ENCODE data around the gene DLG4.
"Not testable (repeated sequence)": the region's sequence is repeated elsewhere in the genome, so short reads cannot be mapped to it uniquely, and the experiment has no call there.

Gene DLG4

DNA sequence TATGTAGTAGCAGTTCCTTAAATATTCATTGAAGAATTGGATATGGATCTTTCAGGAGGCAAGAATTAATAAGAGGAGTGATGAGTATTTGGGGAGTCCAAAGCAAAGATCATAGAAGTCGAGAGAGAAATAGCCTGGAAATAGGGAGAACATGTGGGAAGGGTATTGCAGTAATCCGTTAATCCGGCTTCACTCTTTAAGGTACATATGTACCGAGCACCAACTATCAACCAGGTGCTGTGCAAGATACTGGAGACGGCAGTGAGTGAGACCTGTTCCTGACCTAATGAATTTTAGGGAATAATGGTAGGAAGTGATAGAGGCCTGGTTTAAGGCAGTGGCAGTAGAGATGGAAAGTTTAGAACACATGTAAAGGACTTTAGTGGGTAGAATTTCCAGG lies 33.4 kb upstream of the DLG4 start:
- Mint-ChIP-seq H3K4me1 (peaks cover 26% of the 10 kb centered on the region), H3K27ac (peak overlapping the region; percentile 99), H3K4me3 (peak overlapping the region; percentile 89), H3K9me3 (no peaks in the 10 kb centered on the region), H3K36me3 (peaks cover 18% of the 10 kb centered on the region), H3K27me3 (no peaks in the 10 kb centered on the region)
- no peak for ATAC-seq (ENCODE audit: low read depth)
- no peak for DNase-seq (ENCODE audit: low spot score in 2 of 2)

DNA sequence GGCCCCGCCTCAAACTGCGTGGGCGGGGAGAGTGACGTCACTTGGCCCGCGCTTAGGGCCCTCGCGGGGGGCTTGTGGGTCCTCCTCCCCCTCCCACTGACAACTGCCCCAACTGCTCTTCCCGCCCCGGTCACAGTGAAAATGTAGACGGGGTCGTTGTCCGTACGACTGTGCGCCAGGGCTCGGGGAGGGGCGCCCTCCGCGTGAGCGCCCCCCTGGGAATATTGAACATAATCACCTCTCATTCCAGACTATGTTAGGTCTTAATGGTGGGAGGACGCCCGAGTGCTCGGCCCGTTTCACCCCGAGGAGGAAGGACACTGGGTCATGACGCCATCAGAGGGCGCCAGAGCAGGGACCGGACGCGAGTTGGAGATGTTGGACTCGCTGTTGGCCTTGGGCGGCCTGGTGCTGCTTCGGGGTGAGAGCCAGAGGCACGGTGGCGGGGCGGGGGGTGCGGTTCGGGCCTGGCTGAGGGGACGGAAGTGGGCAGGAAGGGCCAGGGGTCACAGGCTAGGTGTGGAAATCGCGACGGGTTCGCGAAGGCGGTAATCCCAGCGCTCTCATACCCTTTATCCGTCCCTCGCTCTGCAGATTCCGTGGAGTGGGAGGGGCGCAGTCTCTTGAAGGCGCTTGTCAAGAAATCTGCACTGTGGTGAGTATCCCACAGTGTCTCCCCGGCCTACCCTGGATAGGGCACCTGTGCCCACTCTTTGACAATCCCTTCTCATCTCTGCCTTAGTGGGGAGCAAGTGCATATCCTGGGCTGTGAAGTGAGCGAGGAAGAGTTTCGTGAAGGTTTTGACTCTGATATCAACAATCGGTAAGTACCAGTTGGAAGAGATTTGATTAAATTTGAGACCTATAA lies 32.8 kb upstream of the DLG4 start, which contains the start of gene ELP5:
ELP5 (plus strand) TSS at position 40 of the 868 bp plus-strand sequence; CDS start at position 376, 336 bp downstream.
- Mint-ChIP-seq H3K27ac (peak within 1 kb of the TSS; percentile 99), H3K36me3 (peaks cover 18% of the 10 kb centered on the region), H3K27me3 (no peaks in the 10 kb centered on the region), H3K9me3 (no peaks in the 10 kb centered on the region), H3K4me3 (peak within 1 kb of the TSS; percentile 89), H3K4me1 (peaks cover 26% of the 10 kb centered on the region)
- ATAC-seq (ENCODE audit: low read depth) (peak; percentile 62), DNase-seq (ENCODE audit: low spot score in 2 of 2) (no peak)

DNA sequence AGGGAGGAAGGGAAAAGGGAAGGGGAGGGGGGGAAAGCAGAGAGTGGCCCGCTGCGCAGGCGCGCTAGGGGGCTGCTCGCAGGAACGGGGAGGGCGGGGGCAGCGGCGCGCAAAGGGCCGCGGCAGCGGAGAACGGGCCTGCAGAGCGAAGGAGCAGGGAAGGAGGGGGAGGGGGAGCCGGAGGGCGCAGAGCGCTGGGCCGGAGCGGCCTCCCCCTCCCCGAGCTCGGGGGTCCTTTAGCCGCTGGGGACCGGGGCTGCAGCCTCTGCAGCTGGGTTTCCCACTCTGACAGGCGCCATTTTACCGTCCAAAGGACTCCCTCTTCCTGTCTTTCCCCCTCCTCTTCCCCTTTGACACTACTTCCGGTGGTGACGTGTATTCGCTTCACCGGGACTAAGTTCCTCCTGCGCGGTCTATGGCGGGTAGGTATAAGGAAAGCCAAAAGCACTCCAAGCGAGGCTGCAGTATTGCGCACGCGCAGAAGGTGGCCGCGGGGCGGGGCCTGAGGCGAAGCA lies 32.1 kb upstream of the DLG4 start, which contains the start of gene CTDNEP1:
CTDNEP1 (minus strand) TSS at position 74 of the 515 bp plus-strand sequence. CDS start 438 bp downstream, outside the sequence.
- Mint-ChIP-seq H3K9me3 (no peaks in the 10 kb centered on the region), H3K27ac (peak within 1 kb of the TSS; percentile 99), H3K27me3 (no peaks in the 10 kb centered on the region), H3K4me1 (peaks cover 26% of the 10 kb centered on the region), H3K4me3 (peak within 1 kb of the TSS; percentile 89), H3K36me3 (peaks cover 17% of the 10 kb centered on the region)
- ATAC-seq (ENCODE audit: low read depth): peak; percentile 85
- DNase-seq (ENCODE audit: low spot score in 2 of 2): peak; percentile 99

DNA sequence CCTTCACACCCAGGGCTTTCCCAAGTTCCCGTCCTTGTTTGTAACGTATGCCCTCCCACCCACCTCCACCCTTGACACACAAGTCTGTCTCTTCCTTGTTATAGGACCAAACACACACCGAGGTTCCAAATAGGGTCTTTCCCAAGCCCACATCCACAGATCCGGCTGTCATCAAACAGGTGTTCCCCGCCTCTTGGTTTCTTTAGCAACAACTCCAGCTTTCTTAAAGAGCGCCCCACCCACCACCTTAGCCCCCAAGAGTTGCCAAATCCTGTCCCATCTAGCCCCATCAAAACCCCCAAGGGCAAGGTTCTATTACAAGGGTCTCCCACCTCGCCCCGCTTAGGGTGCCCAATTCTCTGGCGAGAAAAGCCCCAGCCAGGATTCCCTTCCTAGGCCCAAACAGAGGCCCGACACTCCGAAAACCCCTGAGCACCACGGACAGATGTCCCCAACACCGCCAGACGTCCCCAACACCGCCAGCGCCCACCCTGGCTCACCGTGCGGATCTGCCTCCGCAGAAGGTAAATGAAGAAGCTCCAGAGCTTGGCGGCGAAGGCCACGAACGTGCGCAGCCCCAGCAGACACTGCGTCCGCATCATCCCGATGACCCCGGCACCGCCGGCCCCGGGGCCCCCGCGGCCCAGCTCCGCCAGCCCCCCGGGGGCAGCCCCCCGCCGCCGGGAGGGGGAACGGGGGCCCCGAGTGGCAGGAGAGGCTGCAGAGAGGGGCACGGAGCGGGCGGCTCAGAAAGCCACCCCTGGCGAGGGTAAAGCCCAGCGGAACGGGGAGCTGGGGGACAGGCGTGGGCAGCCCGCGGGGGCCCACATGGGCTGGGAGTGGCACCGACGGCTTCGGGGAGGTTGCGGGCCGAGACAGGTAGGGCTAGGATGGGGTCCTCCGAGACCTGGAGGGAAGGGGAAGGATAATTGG lies 31.3 kb upstream of the DLG4 start:
- ATAC-seq (ENCODE audit: low read depth) (no peak), DNase-seq (ENCODE audit: low spot score in 2 of 2) (peak in 1 of 2 donors; percentile 25)
- peak overlapping the region; percentile 89 for H3K4me3 Mint-ChIP-seq
- H3K4me1 Mint-ChIP-seq: peaks cover 26% of the 10 kb centered on the region
- peaks cover 20% of the 10 kb centered on the region for H3K36me3 Mint-ChIP-seq
- no peaks in the 10 kb centered on the region for H3K27me3 Mint-ChIP-seq
- H3K9me3 Mint-ChIP-seq: no peaks in the 10 kb centered on the region
- peak overlapping the region; percentile 99 for H3K27ac Mint-ChIP-seq

DNA sequence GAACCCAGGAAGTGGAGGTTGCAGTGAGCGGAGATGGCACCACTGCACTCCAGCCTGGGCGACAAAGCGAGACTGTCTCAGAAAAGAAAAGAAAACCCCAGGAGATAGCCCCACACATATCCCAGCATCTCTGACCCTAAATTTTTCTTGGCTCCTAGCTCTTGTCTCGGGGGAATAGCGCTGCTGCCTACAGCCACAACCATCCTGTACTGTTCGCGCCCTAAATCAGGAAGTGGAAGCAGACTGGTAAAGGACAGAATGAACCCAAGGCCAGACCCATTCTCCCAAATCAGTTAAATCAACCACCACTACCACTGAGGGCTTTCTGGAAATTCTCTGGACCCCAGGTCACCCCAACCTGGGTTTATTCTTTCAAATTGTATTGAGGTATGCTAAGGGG lies 30.2 kb upstream of the DLG4 start:
- Mint-ChIP-seq H3K4me1 (peaks cover 26% of the 10 kb centered on the region), H3K4me3 (peak overlapping the region; percentile 89), H3K9me3 (no peaks in the 10 kb centered on the region), H3K27me3 (no peaks in the 10 kb centered on the region), H3K36me3 (peaks cover 21% of the 10 kb centered on the region), H3K27ac (peak overlapping the region; percentile 99)
- no peak for ATAC-seq (ENCODE audit: low read depth)
- DNase-seq (ENCODE audit: low spot score in 2 of 2): no peak

DNA sequence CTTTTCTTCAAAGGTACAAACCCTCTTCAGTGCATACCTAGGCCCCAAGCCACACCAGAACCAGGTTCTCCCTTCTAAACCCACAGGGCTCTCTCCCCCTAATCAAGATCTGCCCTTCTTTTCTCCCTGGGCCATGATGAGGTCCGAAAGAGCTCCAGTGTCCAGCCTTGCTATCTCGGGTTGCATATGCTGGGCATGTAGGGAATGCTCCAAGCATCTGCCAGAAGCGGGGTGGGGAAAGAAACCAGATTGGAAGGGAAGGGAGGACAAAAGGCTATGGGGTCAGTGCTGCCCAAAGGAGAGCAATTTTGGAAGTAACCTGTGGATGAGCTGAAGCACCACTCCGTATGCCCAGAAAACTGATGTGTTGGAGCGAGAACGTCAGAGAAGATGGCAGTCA lies 29.6 kb upstream of the DLG4 start:
- no peak for DNase-seq (ENCODE audit: low spot score in 2 of 2)
- peaks cover 26% of the 10 kb centered on the region for H3K4me1 Mint-ChIP-seq
- H3K36me3 Mint-ChIP-seq: peaks cover 19% of the 10 kb centered on the region
- no peaks in the 10 kb centered on the region for H3K9me3 Mint-ChIP-seq
- H3K27me3 Mint-ChIP-seq: no peaks in the 10 kb centered on the region
- no peak for ATAC-seq (ENCODE audit: low read depth)
- peak overlapping the region; percentile 73 for H3K4me3 Mint-ChIP-seq
- peak overlapping the region; percentile 99 for H3K27ac Mint-ChIP-seq

DNA sequence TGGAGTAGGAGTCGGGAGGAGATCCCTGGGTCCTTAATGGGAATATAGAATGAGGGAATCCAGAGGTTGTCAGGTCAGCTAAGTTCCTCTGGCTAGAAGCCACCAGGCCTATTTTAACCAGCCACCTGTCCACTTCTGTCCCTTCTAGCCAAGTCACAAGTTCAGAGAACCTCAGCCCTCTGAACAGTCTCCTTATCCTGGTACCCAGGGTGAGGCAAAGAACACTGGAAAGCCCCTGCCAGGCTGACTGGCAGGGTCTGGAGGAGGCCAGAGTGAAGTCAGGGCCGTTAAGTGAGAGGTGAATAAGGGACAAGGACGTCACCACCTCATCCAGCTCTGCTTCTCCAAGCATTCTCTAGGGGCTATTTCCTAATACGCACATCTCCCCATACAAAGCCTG lies 29.2 kb upstream of the DLG4 start:
- Mint-ChIP-seq H3K27me3 (no peaks in the 10 kb centered on the region), H3K4me3 (no peak overlapping the region), H3K9me3 (no peaks in the 10 kb centered on the region), H3K27ac (peak overlapping the region; percentile 99), H3K4me1 (peaks cover 26% of the 10 kb centered on the region), H3K36me3 (peaks cover 19% of the 10 kb centered on the region)
- no peak for DNase-seq (ENCODE audit: low spot score in 2 of 2)
- ATAC-seq (ENCODE audit: low read depth): no peak

DNA sequence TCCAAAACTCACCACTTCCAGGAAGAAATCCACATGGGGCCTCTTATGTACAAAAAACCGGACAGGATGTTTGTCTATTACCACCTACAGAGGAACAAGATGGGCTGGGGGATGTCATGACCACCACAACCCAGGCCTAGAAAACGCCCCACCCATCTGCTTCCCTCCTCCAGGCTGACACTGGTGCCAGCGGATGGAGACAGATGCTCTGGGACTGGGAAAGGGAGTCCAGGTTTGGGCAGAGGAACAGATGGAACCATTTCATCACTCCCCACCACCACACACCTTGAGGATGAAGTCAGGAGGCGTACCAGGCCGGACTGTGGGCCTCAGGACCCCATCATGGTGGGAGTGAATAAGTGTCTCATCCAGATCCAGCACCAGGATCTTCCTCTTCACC lies 27.1 kb upstream of the DLG4 start:
- no peaks in the 10 kb centered on the region for H3K9me3 Mint-ChIP-seq
- H3K36me3 Mint-ChIP-seq: peaks cover 13% of the 10 kb centered on the region
- peak overlapping the region; percentile 11 for H3K27ac Mint-ChIP-seq
- no peak for DNase-seq (ENCODE audit: low spot score in 2 of 2)
- no peaks in the 10 kb centered on the region for H3K27me3 Mint-ChIP-seq
- peaks cover 23% of the 10 kb centered on the region for H3K4me1 Mint-ChIP-seq
- no peak for ATAC-seq (ENCODE audit: low read depth)
- no peak overlapping the region for H3K4me3 Mint-ChIP-seq

DNA sequence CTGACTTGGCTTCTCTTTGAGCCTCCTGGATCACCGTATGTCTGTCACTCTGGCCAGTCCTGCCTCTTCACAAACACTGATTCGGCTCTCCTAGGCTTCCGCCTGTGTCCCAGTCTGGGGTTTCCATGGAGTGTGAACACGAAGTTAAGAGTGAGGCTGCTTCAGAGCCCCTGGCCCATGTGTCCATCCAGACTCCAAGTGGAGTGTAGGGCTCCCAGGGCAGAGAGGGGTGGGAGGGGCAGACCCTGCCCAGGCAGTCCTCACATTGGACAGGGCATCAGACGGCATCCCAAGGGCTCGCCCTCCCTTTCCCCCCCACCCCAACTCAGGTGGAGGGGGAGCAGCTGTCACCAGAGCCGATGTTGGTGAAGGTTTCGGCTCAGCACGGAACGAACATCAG lies 24.2 kb upstream of the DLG4 start:
- Mint-ChIP-seq H3K36me3 (peaks cover 23% of the 10 kb centered on the region), H3K4me1 (peaks cover 33% of the 10 kb centered on the region), H3K27ac (peak overlapping the region; percentile 100)
- not testable (repeated sequence) for ATAC-seq (ENCODE audit: low read depth); H3K9me3 Mint-ChIP-seq; H3K4me3 Mint-ChIP-seq; H3K27me3 Mint-ChIP-seq; DNase-seq (ENCODE audit: low spot score in 2 of 2)

DNA sequence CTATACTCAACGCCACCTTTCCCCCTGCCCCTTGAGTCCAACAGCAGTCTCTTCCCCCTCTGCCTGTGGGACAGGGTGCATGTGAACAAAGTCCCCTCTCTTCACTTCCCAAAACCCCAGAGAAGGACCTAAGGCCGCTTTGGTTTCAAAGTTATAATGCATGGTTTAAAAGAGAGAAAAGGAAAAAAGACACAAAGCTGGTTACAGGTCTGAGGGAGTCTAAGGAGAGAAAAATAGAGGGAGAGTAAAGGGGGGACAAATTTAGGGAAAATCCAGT lies 23.8 kb upstream of the DLG4 start:
- H3K27ac Mint-ChIP-seq: peak overlapping the region; percentile 100
- H3K9me3 Mint-ChIP-seq: no peaks in the 10 kb centered on the region
- H3K27me3 Mint-ChIP-seq: no peaks in the 10 kb centered on the region
- H3K4me3 Mint-ChIP-seq: peak overlapping the region; percentile 100
- no peak for DNase-seq (ENCODE audit: low spot score in 2 of 2)
- peaks cover 29% of the 10 kb centered on the region for H3K4me1 Mint-ChIP-seq
- ATAC-seq (ENCODE audit: low read depth): no peak
- H3K36me3 Mint-ChIP-seq: peaks cover 23% of the 10 kb centered on the region

DNA sequence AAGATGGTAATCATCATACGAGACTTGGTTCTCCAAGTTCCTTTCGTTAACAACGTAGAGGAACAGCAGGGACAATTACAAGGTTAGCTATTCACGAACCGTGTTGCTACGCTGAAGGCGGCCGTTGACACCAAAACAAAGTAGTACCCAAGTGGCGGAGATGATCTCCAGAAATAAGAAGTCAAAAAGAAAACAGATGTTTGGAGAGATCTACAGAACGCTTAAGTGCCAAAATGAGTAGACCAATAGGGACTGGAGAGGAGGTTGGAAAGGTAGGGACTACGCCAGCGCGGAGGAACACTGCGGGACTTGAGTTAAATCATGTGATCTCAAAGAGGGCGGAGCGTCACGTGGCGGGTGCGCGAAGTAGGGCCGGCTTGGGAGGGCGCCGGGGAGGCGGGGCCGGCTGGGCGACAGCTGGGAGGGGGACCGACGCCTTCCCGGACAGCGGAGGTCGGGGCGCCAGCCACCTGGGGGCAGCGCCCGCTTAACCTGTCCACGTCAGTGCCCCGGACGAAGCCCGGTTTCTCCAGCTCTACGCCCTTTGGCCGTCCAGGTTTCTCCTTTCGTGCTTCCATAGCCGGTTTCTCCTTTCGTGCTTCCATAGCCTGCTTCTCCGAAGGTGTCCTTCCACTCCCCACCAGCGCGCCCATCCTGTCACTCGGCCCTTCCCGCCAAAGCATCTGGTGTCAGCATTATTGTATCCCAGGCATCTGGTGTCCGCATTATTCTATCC lies 23.2 kb upstream of the DLG4 start:
- no peaks in the 10 kb centered on the region for H3K27me3 Mint-ChIP-seq
- peaks cover 24% of the 10 kb centered on the region for H3K36me3 Mint-ChIP-seq
- H3K27ac Mint-ChIP-seq: peak overlapping the region; percentile 100
- DNase-seq (ENCODE audit: low spot score in 2 of 2) (peak; percentile 92 to 94), ATAC-seq (ENCODE audit: low read depth) (peak; percentile 47)
- peak overlapping the region; percentile 100 for H3K4me3 Mint-ChIP-seq
- H3K4me1 Mint-ChIP-seq: peaks cover 29% of the 10 kb centered on the region
- no peaks in the 10 kb centered on the region for H3K9me3 Mint-ChIP-seq

DNA sequence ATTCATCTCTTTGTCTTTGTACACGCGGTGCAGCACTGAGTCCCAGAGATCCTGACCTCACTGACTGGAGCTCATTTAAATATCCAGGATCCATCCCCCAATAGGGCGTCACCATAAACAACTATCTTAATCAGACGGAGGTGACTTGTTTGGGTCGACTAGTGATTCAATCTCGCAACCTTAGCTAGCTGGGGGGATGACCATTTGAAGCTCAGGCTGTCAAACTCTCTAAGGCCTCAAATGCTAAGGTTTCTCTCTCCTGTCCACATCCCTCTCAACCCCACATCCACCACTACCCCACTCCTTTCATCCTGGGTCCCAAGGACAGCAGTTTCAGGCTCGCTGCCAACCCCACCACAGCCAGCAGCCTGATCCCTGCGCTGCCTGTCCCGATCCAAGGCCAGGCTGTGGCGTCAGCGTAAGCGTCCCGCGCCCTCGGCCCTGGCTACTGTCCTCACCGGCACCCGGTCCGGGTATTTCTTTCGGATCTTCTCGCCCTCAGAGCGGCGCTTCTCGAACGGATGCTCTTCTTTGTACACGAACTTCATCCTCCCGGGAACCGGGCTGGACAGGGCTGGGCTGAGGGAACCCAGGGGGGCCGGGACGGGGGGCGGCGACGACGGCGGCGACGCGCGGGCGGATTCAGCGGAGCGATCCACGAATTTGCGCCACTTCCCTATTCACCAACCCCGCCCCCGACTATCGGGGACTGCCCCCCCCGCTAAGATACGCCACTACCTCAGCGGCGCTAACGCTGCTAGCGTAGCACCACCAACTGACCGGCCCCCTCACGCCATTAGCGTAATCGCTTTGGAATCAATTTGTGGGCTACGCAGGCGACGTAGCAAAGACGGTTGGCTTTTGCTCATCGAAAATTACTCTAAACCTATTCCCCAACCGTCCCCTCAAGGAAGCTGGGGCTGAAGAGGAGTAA lies 22.4 kb upstream of the DLG4 start, which contains the start of gene GABARAP:
GABARAP (minus strand) TSS at position 667 of the 934 bp plus-strand sequence; CDS start at position 548, 119 bp downstream.
- Mint-ChIP-seq H3K9me3 (no peaks in the 10 kb centered on the region), H3K27me3 (no peaks in the 10 kb centered on the region), H3K4me3 (peak within 1 kb of the TSS; percentile 100), H3K36me3 (peaks cover 25% of the 10 kb centered on the region), H3K27ac (peak within 1 kb of the TSS; percentile 100), H3K4me1 (peaks cover 31% of the 10 kb centered on the region)
- DNase-seq (ENCODE audit: low spot score in 2 of 2): peak; percentile 96 to 97
- ATAC-seq (ENCODE audit: low read depth): peak; percentile 25

Data from memory B cell (primary cell).